Ureter (tissue), 1 donor: Measurements from ENCODE around the gene TCF19. TPM values are rescaled to one million over a fixed set of nuclear protein-coding genes. Genes with fewer than 3 reads are reported as not detected.
"Not testable (repeated sequence)": the region's sequence is repeated elsewhere in the genome, so short reads cannot be mapped to it uniquely, and the experiment has no call there.

Experiments used
- DNase-seq: peaks from one replicate; pipeline ENCODE4 v3.0.0-alpha.2; 2020; ENCODE audit warnings: low spot score
- total RNA-seq: library from RNA; stranded (reverse); gene quantifications from one replicate; pipeline ENCODE4 v1.2.4, GENCODE V29; 2023
- donor health status: DM: yes; HTN: yes; CAD: no.

The TCF19 gene
- total RNA-seq, 1 donor from 2014 or later: 5.9 TPM

DNA sequence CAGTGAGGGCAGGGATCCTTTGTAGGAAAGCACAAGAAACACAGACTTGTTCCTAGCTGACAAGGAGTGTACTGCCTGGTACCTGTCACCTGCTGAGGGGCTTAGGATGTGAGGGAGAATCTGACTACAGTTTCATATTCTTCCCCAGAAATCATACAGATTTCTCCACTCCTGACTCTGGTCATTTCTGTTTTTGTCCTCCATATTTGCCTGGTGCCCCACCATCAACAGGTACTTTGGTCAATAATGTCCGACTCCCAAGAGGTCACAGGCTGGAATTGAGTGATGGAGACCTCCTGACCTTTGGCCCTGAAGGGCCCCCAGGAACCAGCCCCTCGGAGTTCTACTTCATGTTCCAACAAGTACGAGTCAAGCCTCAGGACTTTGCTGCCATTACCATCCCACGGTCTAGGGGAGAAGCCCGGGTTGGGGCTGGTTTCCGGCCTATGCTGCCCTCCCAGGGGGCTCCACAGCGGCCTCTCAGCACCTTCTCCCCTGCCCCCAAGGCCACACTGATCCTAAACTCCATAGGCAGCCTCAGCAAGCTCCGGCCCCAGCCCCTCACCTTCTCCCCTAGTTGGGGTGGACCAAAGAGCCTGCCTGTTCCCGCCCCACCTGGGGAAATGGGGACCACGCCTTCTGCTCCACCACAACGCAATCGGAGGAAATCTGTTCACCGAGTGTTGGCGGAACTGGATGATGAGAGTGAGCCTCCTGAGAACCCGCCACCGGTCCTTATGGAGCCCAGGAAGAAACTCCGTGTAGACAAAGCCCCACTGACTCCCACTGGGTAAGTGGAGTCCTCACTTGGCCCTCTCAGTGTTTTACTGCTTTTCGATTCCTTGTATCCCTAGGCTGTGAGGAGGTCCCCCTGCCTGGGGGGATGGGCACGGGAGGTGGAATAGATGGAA lies 3.1 kb downstream of the TCF19 start:
- no peak for DNase-seq

GRCh38 chr6:31162463-31163165 lies 4.2 kb downstream of the TCF19 start:
- no peak for DNase-seq

DNA sequence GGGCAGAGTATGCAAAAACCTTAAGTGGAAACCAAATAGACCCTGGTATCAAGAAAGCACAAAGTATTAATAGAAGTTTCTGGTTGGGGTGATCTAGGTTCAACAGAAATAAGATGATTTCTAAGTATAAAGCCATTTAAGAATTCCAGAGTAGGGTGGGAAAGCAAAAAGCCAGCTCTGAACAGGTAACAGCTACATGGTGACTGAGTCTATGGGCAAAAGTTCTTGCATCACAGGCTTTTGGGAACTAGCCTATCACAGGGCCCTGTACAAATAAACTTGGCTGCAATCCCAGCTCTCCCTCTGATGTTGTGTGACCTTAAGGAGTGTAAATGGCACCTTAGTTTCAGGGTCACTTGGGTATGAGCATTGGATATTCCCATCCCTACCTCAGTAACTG lies 5.5 kb downstream of the TCF19 start:
- DNase-seq: no peak

GRCh38 chr6:31164475-31165063 lies 6.2 kb downstream of the TCF19 start:
- not testable (repeated sequence) for DNase-seq

- DNase-seq: not testable (repeated sequence)
Observed at GRCh38 chr6:31165064-31165832, 6.9 kb downstream of the TCF19 start.

DNA sequence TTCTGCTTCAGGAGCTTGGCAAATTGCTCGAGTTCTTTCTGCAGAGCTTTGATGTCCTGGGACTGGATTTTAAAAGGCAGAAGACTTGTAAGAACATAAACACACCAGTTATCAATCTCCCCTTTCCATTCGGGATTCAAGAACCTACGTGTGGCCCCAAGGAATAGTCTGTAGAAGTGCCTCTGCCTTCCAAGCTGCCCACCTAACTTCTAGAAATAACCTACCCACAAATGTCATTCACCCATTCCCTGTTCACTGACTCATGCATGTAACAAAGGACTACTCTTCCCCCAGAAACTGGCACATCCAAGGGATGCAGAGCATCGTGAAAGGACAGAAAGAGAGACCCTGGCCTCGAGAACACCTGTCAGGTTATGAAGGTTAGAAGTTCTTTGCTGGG lies 7.6 kb downstream of the TCF19 start:
- DNase-seq: no peak

GRCh38 chr6:31168606-31169005 lies 10.2 kb downstream of the TCF19 start:
- no peak for DNase-seq

DNA sequence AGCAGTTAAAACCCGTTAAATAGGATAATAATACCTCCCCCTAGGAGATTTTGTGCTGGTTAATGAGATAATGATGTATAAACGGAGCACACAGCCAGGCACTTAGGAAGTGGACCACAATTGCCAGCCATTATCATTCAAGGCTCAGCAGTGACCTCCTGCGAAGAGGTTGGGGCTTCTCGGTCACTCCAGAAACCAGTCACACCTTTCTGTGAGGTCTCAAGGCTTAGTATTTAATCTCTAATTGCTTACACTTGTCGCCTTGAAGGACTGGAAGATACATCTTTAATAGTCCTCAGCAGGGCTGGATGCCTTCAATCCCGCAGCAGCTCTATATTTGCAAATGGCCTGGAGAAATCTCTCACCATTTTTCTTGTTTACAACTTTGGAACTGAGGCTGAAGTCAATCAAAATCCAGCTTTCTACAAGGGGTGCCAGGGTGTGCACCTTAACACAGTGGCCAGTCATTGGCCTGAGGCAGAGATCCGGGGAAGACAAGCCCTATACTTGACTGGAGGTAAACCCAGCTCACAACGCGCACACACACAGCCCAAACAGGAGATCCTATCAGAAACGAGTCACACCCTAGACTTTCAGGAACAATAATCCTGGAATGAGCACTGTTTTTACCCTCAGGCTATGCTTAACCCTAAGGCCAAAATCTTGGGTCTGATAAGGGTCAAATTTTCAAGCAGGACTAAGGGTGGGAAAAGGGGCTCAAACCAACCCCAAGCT lies 10.9 kb downstream of the TCF19 start:
- DNase-seq: peak; percentile 57

GRCh38 chr6:31169858-31170599 lies 11.6 kb downstream of the TCF19 start:
- not testable (repeated sequence) for DNase-seq

- DNase-seq: no peak
Observed at GRCh38 chr6:31170600-31170881, 12.2 kb downstream of the TCF19 start, which contains the start of gene POU5F1. Gene POU5F1 (minus strand): TSS chr6:31170682. CDS start chr6:31170620, 62 bp downstream.

DNA sequence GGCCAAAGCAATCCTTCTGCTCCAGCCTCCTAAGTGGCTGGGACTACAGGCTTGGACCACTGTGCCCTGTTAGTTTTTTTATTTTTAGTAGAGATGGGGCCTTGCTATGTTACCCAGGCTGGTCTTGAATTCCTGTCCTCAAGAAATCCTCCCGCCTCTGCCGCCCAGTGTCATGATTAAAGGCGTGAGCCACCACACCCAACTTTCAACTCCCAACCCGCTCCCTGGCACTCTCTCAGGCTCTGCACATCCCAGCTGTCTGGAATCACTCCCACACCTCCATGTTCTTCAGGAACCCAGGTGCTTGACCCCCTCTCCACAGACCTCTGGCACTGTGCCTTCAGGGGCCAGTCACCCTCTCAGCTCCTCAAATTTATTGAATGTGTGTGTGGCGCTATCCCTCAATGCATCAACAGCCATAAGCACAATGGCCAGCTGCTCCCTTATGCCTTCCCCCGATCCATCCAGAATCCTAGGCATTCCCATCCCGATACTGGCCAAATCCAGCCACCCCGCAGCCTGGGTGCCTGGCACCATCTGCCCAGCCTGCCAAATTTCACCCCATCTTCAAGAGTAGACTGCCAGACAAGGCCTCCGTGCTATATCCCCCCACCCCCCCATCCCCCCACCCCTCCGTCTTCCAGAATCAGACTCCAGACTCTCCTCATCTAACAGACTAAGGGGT lies 12.7 kb downstream of the TCF19 start:
- no peak for DNase-seq

GRCh38 chr6:31171931-31172905 lies 13.8 kb downstream of the TCF19 start:
- no peak for DNase-seq

- DNase-seq: no peak
Observed at GRCh38 chr6:31172973-31173384, 14.6 kb downstream of the TCF19 start.

DNA sequence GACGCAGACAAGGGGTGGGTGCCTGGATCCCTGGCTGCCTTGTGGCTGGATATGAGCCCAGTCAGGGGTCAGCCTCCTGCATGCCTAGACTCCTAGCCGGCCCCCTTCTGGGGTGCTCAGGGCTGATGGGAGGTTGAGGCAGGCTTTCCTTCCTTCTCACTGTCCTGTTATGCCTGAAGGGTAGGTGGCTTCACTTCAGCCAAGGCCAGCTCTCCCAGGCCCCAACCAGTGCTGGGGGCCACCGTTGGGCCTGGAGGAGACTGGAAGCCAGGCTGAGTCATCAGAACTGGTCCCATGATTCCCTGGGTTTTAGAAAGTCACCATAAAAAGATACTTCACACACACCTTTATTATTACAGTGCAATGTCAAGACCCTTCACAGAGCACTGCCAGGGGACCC lies 15.0 kb downstream of the TCF19 start:
- no peak for DNase-seq

- no peak for DNase-seq
Observed at GRCh38 chr6:31174378-31174777, 16.0 kb downstream of the TCF19 start.

DNA sequence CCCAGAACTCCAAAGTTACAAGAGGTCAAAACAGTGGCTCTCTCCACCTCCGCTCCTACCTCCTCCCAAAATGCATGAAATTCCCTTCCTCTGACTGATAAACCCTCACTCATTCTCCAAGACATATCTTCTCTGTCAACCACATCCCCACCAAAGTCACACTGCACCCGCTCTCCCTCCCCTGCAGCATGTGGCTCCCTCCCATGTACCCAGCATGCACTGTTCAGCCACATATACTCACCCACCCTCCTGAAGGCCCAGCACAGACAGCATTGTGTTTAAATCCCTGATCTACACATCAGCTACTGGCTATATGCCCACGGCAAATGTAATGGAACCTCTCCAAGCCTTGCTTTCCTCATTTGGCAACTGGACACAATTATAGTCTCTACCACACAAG lies 17.6 kb downstream of the TCF19 start:
- no peak for DNase-seq

DNA sequence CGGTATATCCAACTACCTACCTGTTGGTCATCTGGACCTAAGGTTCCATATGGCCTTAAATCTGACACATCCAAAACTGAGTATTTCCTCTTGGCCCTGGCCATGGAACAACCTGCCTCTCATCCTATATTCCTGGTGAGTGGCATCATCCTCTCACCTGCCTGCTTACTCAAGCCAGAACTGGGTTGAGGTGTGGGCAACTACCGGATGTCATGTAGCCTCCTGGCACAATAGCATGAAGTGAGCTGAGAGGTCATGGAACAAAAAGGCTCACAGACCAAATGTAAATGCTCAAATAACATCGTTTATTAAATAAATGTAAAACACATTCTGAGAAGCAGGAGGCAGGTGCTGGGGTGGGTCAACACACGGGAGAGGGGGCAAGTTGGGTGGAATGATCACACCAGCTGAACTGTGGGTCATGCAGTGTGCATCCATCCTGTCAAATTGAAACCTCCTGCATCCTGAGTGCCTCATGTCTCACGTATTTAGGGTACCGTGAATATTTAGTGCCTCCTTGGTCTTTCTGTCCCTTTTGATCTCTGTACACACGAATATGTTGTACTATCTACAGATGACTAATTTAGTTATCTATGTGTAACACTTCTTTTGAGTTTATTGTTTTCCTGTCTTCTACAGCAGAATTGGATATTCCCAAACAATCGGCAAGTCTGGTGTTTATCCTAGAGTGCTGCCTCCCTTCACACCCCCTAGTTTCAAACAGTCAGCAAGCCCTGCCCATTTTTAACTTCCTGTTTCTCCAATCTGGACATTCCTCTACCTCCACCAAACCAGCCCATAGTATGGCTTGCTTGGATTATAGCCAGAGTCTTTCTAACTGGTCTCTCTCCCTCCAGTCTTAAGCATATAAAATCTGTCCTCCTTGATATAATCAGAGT lies 20.0 kb downstream of the TCF19 start:
- DNase-seq: no peak

- DNase-seq: no peak
Observed at GRCh38 chr6:31179042-31179386, 20.6 kb downstream of the TCF19 start.
